Posterior vena cava (tissue), 2 donors: Measurements from ENCODE around the gene RTKN2. TPM values are rescaled to one million over a fixed set of nuclear protein-coding genes. Genes with fewer than 3 reads are reported as not detected.

Experiments
- DNase-seq: peaks from one replicate; pipeline ENCODE4 v3.0.0-alpha.2; 2020; ENCODE audit warnings: low spot score
- intact Hi-C, 2 donors: fragments of 100-400 bp; cut with DNase I; formaldehyde crosslinking; loops; one replicate each; pipeline versions ENCODE4 v1.14.1 to v1.14.2; 2022 to 2023
- total RNA-seq, 2 donors: library from RNA; stranded (reverse); fragmentation: NEBNext Ultra II Directional; extraction: Animal tissue kit (Norgen Biotek cat#: 25700); gene quantifications; one replicate each; pipeline ENCODE4 v1.2.1, GENCODE V29; 2021
- donor health status: DM: yes; HTN: yes; CAD: no.
- donor health status: DM: yes; HTN: yes; CAD: no.

The RTKN2 gene
- total RNA-seq, 2 donors from 2014 or later: 0.14 to 0.19 TPM

GRCh38 chr10:62234077-62234605, 34.5 kb downstream of the RTKN2 start:
- no peak for DNase-seq
- intact Hi-C loops: no loop called here

GRCh38 chr10:62233356-62234076, 35.1 kb downstream of the RTKN2 start:
- intact Hi-C loops: no loop called here
- DNase-seq: no peak

- intact Hi-C loops: no loop called here
Measured at GRCh38 chr10:62231805-62232204, 36.8 kb downstream of the RTKN2 start.

GRCh38 chr10:62231371-62231770, 37.3 kb downstream of the RTKN2 start:
- no peak for DNase-seq

More at GRCh38 chr10:62231805-62232204, 36.8 kb downstream of the RTKN2 start:
- no peak for DNase-seq

GRCh38 chr10:62230344-62231121, 38.1 kb downstream of the RTKN2 start:
- DNase-seq: no peak
- intact Hi-C loops: no loop called here

More at GRCh38 chr10:62231371-62231770, 37.3 kb downstream of the RTKN2 start:
- intact Hi-C loops: no loop called here

GRCh38 chr10:62225362-62225761, 43.3 kb downstream of the RTKN2 start:
- intact Hi-C loops: no loop called here
- DNase-seq: no peak

GRCh38 chr10:62224606-62225005, 44.0 kb downstream of the RTKN2 start:
- no peak for DNase-seq
- intact Hi-C loops: no loop called here

GRCh38 chr10:62217683-62218082, 51.0 kb downstream of the RTKN2 start:
- DNase-seq: no peak
- intact Hi-C loops: no loop called here

- DNase-seq: no peak
- intact Hi-C loops: no loop called here
Measured at GRCh38 chr10:62214364-62214874, 54.2 kb downstream of the RTKN2 start.

GRCh38 chr10:62205750-62206399, 62.8 kb downstream of the RTKN2 start:
- intact Hi-C loops: no loop called here
- no peak for DNase-seq

- no peak for DNase-seq
- intact Hi-C loops: loop anchor here in 1 of 2 donors (10.0 kb wide), 1 partner anchor 1565 kb away; no protein-coding TSS in a partner anchor
Measured at GRCh38 chr10:62199584-62199983, 69.1 kb downstream of the RTKN2 start.

GRCh38 chr10:62196528-62196927, 72.1 kb downstream of the RTKN2 start:
- DNase-seq: no peak
- intact Hi-C loops: loop anchor here in 1 of 2 donors (10.0 kb wide), 1 partner anchor 1568 kb away; no protein-coding TSS in a partner anchor

- intact Hi-C loops: loop anchor here in 1 of 2 donors (10.0 kb wide), 1 partner anchor 1569 kb away; no protein-coding TSS in a partner anchor
- no peak for DNase-seq
Measured at GRCh38 chr10:62195675-62195926, 73.0 kb downstream of the RTKN2 start.

GRCh38 chr10:62194924-62195674, 73.5 kb downstream of the RTKN2 start:
- intact Hi-C loops: loop anchor here in 1 of 2 donors (5.0 to 10.0 kb wide), 2 partner anchors 1413 to 1570 kb away; no protein-coding TSS in a partner anchor
- no peak for DNase-seq

GRCh38 chr10:62193479-62193878, 75.2 kb downstream of the RTKN2 start:
- no peak for DNase-seq
- intact Hi-C loops: loop anchor here in 1 of 2 donors (5.0 to 10.0 kb wide), 2 partner anchors 1411 to 1571 kb away; no protein-coding TSS in a partner anchor

- intact Hi-C loops: no loop called here
- DNase-seq: no peak
Measured at GRCh38 chr10:62189131-62189530, 79.5 kb downstream of the RTKN2 start.

- intact Hi-C loops: no loop called here
- no peak for DNase-seq
Measured at GRCh38 chr10:62188021-62188616, 80.5 kb downstream of the RTKN2 start.

- intact Hi-C loops: no loop called here
Measured at GRCh38 chr10:62186999-62187675, 81.5 kb downstream of the RTKN2 start.

More at GRCh38 chr10:62186999-62187675, 81.5 kb downstream of the RTKN2 start:
- DNase-seq: no peak
